ENCODE results near the gene MDM1.

The MDM1 gene

DNA sequence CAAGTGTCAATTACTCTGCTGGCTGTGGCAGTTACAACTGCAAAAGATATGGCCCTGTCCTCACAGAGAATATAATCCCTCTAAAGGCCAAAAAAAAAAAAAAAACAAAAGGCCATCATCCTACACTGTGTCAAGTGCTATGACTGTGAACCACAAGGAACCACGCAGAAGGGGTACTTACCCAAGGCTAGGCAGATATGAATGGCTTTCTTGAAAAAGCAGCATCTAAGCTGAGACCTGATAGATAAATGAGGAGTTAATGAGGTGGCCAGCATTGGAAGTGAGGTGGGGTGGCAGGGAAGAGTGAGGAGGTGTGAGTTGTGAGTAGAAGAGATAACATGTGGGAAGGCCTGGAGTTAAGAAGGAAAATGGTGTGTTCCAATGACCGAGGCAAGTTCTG is 62.4 kb downstream of the MDM1 start:
- DNase-seq: no peak

DNA sequence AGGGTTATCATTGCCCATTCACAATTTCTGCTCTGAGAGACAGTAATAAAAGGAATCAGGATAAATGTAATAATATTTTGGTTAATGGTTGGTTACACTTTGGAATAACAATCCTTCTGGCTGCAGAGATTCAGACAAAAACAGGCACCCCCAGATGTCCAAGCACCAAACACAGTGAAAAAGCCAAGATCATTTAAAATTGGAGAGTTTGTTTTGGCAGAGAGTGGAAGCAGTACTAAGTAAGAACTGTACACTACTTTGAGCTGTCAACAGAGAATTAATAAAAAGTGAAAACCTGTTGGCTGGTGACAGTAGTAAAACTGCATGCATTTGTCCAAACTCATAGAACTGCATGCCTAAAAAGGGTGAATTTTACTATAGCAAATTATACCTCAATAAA is 63.2 kb downstream of the MDM1 start:
- DNase-seq: no peak

DNA sequence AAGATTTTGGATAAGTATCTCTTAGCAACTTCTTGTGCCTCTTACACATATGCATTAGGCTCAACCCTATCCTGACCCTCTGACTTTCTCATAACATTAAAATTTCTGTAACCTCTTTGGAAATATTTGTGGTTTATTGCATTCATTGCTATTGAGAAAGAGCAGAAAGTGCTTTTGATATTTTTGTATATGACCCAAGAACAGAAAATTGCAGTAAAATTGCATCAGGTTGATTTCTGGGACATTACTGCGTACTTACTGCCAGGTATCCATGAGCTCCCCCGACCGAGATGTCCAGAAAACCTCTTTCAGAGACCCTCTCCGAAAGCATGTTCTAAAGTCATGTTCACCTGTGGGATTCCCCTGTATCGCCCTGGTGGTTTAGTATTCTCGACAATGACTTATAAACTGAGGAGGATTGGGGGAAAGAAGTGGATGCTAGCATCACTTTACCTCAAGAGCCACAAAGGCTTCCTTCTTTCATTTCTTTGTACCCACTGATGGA is 64.2 kb downstream of the MDM1 start:
- no peak for DNase-seq

DNA sequence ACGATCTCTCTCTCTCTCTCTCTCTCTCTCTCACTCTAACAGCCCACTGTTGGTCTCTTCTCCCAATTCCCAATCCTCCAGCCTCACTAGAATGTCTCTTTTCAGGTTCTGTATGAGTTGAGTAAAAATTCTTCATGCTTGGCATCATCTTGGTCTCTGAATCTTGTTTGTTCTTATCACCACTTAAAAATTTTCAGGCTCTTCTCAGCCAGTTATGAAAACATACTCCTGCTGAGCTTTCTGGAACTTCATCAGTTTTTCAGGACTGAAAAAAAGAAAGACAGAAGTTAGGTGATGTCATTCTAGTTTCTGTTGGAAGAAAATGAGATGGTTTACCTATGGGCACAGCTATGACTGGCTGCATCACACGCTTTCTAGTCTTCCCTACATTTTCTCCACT is 67.3 kb downstream of the MDM1 start:
- DNase-seq: no peak

DNA sequence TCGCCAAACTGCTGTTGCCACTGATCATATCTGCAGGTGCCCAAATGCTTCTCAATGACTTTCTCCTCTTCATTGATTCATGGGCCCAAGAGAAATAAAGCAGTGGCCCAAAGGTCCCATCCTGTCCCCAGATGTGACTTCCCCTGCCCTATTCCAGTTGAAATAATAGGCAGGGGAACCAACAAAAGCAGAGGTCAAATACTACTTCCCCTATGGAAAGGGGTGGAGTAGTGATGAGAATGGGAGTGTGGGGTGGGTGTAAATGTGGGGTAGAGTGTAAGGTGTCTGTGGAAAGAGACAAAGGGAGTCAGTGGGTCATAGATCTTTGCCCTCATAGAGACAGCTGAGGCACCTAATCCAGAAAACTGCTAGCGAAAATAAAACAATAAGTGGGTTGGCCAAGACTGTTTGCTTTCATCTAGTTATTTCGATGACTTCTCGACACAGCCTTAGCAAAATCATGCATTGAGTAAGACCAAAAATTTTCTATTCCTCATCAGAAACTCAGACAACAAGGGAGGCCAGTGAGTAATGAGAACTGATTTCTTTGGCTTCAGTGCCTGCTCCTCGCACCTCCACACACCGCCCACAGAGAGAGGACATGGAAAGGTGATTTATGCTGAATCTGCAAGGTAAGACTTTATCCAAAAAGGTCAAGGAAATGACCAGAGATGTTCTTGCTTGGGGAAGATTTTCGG is 67.9 kb downstream of the MDM1 start:
- DNase-seq: no peak

DNA sequence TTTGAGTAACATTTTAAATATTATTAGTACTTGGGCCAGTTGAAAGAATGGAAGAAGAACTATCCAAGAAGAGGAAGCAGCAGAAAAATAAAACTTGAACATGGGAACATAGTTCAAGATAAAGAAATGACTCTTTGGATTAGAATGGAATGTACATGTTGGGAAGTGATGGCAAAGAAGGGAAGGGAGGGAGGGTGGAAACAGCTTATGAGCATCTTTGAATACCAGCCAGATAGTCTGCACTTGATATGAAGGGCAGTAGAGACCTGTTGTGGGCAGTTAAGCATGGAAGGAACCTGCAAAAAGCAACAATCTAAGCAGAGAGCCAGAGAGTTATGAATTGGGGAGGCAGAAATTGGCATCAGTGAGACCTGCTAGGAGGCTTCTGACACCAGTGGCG is 68.8 kb downstream of the MDM1 start:
- no peak for DNase-seq

DNA sequence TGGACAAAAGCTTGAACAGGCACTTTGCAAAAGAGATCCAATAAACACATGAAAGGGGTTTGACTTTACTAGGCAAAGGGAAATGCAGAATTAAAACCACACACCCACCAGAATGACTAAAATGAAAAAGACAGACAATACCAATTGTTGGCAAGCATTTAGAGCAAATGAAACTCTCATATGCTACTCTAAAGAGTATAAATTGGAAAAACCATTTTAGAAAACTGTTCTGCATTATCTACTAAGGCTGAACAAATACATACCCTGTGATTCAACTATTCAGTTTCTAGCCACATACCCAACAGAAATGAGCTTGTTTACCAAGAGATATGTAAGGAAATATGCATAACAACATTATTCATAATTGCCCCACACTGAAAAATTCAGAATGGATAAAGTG is 70.3 kb downstream of the MDM1 start:
- no peak for DNase-seq

DNA sequence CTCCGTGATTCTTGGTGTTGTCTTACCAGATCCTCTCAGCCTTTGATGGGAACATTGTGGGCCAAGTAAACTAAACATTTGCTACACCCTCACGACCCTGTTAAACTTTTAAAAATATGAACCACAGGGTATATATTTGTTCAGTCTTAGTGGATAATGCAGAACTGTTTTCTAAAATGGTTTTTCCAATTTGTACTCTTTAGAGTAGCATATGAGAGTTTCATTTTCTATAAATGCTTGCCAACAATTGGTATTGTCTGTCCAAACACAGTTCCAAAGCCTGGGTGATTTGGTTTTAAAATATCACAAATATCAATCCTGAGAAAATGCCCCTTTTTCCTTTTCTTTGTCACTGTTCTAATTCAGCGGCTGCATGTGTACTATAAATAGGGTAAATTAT is 72.0 kb downstream of the MDM1 start:
- DNase-seq: no peak

DNA sequence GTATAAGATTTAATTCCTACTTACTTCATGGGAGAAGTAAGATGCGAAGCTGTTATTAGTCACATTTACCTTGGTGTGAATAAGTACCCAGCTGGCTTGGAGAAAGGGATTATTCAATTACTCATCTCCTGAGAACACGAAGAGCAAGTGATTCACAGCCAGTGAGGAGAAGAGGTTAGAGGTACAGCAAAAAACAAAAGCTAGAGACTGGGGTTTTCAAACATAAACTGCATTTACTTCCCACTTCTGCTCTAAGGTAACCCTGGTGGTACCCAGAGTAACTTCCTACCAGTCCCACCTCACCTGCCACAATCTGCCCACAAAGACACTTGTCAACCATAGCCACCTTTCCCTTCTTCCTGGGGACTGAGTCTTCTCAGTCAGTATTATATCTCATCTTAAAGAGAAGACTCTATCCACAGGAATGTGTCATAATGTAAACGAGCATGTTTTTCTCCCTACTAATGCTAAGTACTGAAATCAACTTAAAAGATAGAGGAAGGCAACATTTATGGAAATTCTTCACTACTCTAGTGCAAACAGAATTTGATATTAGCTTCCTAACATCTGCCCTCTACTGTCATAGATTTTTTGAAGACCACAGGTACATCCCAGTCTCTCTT is 72.7 kb downstream of the MDM1 start:
- no peak for DNase-seq

DNA sequence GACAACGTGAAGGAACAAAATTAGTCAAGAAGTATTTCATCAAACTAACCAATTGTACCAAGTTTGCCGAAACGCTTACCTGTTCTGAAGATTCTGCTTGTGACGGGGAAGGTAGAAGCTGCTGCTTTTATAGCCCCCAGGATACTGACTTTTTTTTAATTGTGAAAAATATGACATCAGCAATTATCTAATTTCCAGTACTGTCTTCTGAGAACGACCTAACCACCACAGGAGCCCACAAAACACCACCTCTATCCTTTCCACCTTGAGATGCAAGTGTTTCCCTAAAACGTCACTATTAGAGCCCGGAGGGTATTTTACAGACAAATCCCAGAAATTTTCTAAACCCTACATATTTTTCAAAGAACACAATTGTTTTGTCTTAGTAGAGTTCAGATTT is 78.7 kb downstream of the MDM1 start, which contains the start of gene IL22:
Gene IL22 (minus strand): TSS at position 101 of the 400 bp plus-strand sequence. CDS start 156 bp downstream, outside the sequence.
- no peak for DNase-seq

DNA sequence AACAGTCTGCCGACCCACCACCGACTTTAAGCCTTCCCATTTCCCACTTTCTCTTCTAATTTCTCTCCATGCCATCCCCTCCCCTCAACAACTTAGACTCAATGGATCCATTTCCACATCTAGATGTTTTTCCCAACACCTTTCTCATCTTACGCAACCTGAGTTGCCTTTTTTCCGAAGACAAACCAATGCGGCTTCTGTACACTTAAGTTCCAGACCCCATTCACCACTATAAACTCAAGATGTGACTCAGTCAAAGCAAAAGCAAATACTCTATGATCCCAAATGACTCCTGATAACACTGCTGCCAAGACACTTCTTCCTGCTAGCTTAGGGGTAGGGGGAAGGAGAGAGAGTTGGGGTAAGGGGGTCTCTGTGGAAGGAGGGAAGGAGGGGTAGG is 80.1 kb downstream of the MDM1 start:
- DNase-seq: no peak

DNA sequence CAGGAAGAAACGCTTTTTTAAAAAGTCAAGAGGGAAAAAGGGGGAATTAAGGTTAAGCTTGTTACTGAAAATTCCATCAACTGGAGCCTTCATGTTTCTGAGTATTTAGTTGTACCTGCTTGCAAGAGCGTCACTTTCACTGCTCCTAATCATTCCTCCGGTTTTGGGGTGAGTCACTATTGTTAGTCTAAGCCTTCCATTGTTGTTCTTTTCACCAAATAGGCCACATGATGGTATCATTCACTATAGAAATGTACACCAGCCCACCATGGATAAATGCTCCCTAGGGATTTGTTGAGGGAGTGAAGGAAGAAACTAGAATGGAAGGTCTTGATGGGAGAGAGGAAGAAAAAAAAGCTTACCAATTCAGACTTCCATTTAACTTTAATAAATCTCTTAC is 81.7 kb downstream of the MDM1 start:
- DNase-seq: no peak

DNA sequence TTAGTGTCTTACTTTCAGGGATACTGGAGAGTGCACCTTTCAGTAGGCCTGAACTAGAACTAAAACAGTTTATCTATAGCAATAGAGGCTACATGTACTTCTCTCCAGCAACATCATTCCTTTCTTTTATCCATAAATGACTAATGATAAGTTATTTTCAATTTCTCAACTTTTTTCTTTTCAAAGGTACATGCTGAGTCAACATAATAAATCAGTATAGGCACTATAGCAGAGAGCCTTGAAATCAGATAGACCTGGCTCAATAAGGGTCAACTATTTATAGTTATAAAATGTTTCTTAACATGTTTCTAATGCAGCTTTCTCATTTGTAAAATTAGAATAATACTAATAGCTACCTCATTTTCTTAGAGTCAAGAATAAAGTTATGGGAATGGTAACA is 84.4 kb downstream of the MDM1 start:
- no peak for DNase-seq

DNA sequence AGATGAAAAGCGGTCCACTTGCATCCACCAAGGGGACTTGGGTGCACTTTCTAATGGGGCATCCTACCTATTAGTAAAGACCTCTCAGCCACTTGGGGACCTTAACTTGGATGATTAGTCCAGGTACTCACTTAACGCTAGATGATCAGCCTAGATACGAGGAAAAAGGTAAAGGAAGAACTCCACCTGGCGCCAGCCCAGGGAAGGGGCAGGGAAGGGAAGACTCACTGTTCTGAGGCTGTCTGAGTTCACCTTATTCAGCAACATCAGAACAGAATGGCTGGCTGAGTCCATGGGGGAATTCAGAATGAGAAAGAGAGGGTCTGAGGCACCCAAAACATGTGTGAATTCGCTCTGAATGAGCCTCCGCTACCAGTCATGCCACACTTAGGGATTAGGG is 85.8 kb downstream of the MDM1 start:
- no peak for DNase-seq

DNA sequence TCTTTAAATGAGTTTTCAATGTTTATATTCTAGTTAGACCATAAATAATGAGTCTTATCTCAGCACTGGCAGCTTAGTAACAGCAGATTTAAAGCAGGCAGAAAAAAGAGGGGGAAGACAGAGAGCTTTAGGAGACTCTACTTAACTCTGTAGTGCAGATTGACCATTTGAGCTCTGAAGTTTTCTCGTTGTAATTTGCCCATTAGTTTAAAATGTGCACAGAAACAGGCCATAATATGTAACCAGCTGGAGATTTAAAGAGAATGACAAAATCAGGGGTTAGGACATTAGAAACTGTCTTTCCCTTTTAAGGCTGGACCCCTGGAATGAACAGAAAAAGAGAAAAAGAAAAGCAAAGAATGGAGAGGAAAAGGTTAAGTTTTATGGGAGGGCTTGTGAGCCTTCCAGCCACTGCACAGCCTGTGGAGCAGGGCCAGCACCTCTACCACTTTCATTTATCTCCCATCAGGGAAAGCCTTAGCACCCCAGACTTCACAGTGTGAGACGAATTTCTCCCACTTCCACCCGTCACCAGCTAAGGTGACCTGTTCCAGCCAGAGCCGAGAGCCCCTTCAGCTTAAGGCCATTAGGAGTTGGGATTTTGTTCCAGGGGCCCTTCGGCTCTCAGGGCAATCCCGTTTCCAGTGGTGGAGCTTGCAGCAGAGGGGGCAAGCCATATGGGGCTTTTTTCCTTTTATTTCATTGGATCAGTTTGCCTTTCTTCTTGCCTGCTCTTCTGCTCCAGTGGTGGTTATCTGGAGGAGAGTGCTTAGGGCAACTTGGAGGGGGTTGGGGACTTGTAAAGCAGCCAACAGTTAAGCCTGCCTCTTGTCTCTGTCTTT is 86.8 kb downstream of the MDM1 start:
- no peak for DNase-seq
